Liver (tissue), 3 donors: ENCODE measurements around the gene PARP15.

ENCODE experiments used
- CTCF ChIP-seq: fragments of 150-350 bp; IDR thresholded peaks from 2 replicates; pipeline ENCODE4 v1.5.1; 2017; ENCODE audit warnings: improper control_type of control experiment, low read depth, low read length; ENCODE audit not compliant: missing input control
- EGR1 ChIP-seq, 2 donors: IDR thresholded peaks; 2 replicates each; pipeline ENCODE4 v1.6.1; 2016 to 2018; ENCODE audit warnings: antibody characterized with exemption in 2 of 2, low read depth in 2 of 2
- GABPA ChIP-seq, 2 donors: IDR thresholded peaks in 1 of 2; conservative IDR thresholded peaks in 1 of 2; 2 replicates each; pipeline ENCODE4 v1.6.1; 2016; ENCODE audit warnings: antibody characterized with exemption in 2 of 2, mild to moderate bottlenecking in 1 of 2, moderate library complexity in 1 of 2
- JUND ChIP-seq, 2 donors: IDR thresholded peaks; 2 replicates each; pipeline ENCODE4 v1.6.1; 2016; ENCODE audit warnings: antibody characterized with exemption in 2 of 2
- NR2F2 ChIP-seq: IDR thresholded peaks from 2 replicates; pipeline ENCODE4 v1.6.1; 2016; ENCODE audit warnings: antibody characterized with exemption
- RXRA ChIP-seq, 2 donors: IDR thresholded peaks; 2 replicates each; pipeline ENCODE4 v1.6.1; 2017 to 2018; ENCODE audit warnings: antibody characterized with exemption in 2 of 2, mild to moderate bottlenecking in 1 of 2
- SP1 ChIP-seq: IDR thresholded peaks from 2 replicates; pipeline ENCODE4 v1.6.1; 2018; ENCODE audit warnings: antibody characterized with exemption, mild to moderate bottlenecking
- donor health status: healthy.
- donor health status: healthy.

GRCh38 chr3:122590610-122591009 is 13.2 kb downstream of the PARP15 start:
- no peak for TF ChIP-seq JUND (IDR thresholded peaks at IDR 0.05)
- no peak for TF ChIP-seq GABPA (IDR thresholded peaks at IDR 0.05 in 1 of 2, conservative IDR thresholded peaks at IDR 0.05 in 1 of 2)
- no peak for TF ChIP-seq CTCF
- TF ChIP-seq SP1: no peak
- TF ChIP-seq NR2F2: no peak
- TF ChIP-seq RXRA (IDR thresholded peaks at IDR 0.05): no peak
- no peak for TF ChIP-seq EGR1 (IDR thresholded peaks at IDR 0.05; ENCODE audit: low read depth in 2 of 2)
